RCC 7860 (cell line): ENCODE data around the gene ALG10B.
"Not testable (repeated sequence)": the region's sequence is repeated elsewhere in the genome, so short reads cannot be mapped to it uniquely, and the experiment has no call there.

Experiments
- DNase-seq: peaks from one replicate; pipeline ENCODE4 v3.0.0-alpha.2; 2015; ENCODE audit warnings: low spot score
- FAIRE-seq: peaks from 2 replicates; lab custom pipeline; 2012; peaks lifted over from hg19 to GRCh38; lab: Jason Lieb, UNC

Gene ALG10B

GRCh38 chr12:38316391-38317129 is at the start of gene ALG10B:
Gene ALG10B, plus strand, starts transcription at chr12:38316774. Its CDS starts 120 bp downstream, at chr12:38316894.
- peak; percentile 89 for DNase-seq
- FAIRE-seq: peak; percentile 92

- FAIRE-seq: no peak
Observed at GRCh38 chr12:38268612-38269011, 48.0 kb upstream of the ALG10B start.

GRCh38 chr12:38269897-38270296 is 46.7 kb upstream of the ALG10B start:
- no peak for DNase-seq
- no peak for FAIRE-seq

More at GRCh38 chr12:38268612-38269011, 48.0 kb upstream of the ALG10B start:
- DNase-seq: no peak

GRCh38 chr12:38279756-38280155 is 36.8 kb upstream of the ALG10B start:
- FAIRE-seq (no peak), DNase-seq (no peak)

- DNase-seq (peak; percentile 48), FAIRE-seq (peak; percentile 11)
Observed at GRCh38 chr12:38282886-38283285, 33.7 kb upstream of the ALG10B start.

GRCh38 chr12:38289396-38289795 is 27.2 kb upstream of the ALG10B start:
- FAIRE-seq (no peak), DNase-seq (no peak)

- FAIRE-seq (no peak), DNase-seq (no peak)
Observed at GRCh38 chr12:38291160-38291559, 25.4 kb upstream of the ALG10B start.

- not testable (repeated sequence) for DNase-seq
Observed at GRCh38 chr12:38302972-38303371, 13.6 kb upstream of the ALG10B start.

GRCh38 chr12:38321966-38322365 is 5.4 kb downstream of the ALG10B start:
- DNase-seq, FAIRE-seq: not testable (repeated sequence)

More at GRCh38 chr12:38302972-38303371, 13.6 kb upstream of the ALG10B start:
- FAIRE-seq: not testable (repeated sequence)

GRCh38 chr12:38324912-38325311 is 8.3 kb downstream of the ALG10B start:
- FAIRE-seq (no peak), DNase-seq (no peak)

GRCh38 chr12:38327356-38327755 is 10.8 kb downstream of the ALG10B start:
- FAIRE-seq: no peak
- no peak for DNase-seq

GRCh38 chr12:38328306-38328895 is 11.8 kb downstream of the ALG10B start:
- DNase-seq (peak; percentile 31), FAIRE-seq (peak; percentile 89)

- not testable (repeated sequence) for FAIRE-seq, DNase-seq
Observed at GRCh38 chr12:38330414-38330813, 13.8 kb downstream of the ALG10B start.

- no peak for DNase-seq
- FAIRE-seq: no peak
Observed at GRCh38 chr12:38332814-38333213, 16.2 kb downstream of the ALG10B start.

GRCh38 chr12:38342444-38342843 is 25.9 kb downstream of the ALG10B start:
- FAIRE-seq (no peak), DNase-seq (no peak)

GRCh38 chr12:38343256-38343655 is 26.7 kb downstream of the ALG10B start:
- not testable (repeated sequence) for DNase-seq, FAIRE-seq

GRCh38 chr12:38343916-38344315 is 27.3 kb downstream of the ALG10B start:
- FAIRE-seq, DNase-seq: not testable (repeated sequence)

- FAIRE-seq (no peak), DNase-seq (no peak)
Observed at GRCh38 chr12:38350342-38351174, 34.0 kb downstream of the ALG10B start.

GRCh38 chr12:38351175-38351508 is 34.6 kb downstream of the ALG10B start:
- FAIRE-seq, DNase-seq: not testable (repeated sequence)

GRCh38 chr12:38367506-38367905 is 50.9 kb downstream of the ALG10B start:
- FAIRE-seq (no peak), DNase-seq (no peak)

- FAIRE-seq: no peak
- DNase-seq: no peak
Observed at GRCh38 chr12:38370311-38370710, 53.7 kb downstream of the ALG10B start.
